ENCODE measurements around the gene ITGAD.

DNA sequence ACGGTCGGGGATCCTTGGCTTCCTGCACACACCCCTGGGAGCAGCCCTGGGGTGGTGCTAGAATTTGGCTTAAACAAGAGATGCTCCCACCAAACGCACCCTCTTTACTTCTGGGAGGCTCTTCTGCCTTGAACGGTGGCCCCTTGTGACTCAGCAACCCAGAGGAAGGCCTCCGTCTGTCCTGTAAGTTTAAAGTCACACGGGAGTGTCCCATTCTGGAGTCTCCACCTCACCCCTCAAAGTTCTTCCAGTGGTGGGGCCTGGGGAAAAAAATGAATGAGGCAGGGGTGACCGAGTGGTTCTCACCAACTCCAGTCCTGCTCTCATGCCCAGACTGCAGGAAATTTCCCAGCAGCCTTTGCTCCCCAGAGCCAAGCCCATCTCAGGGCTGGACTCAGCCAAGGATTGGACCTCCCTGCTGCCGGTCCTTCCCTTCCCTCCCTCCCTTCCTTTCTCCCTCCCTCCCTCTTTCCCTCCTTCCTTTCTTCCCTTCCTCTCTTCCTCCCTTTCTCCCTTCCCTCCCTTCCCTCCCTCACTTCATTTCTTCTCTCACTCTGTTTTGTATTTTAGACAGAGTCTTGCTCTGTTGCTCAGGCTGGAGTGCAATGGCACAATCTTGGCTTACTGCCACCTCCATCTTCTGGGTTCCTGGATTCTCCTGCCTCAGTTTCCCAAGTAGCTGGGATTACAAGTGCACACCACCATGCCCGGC lies 11.4 kb downstream of the ITGAD start:
- TF ChIP-seq CTCF (IDR thresholded peaks at IDR 0.05; ENCODE audit: low read length), result no peak
- TF ChIP-seq EZH2 (IDR thresholded peaks at IDR 0.05; ENCODE audit: borderline replicate concordance, low read length), result no peak

Data from OCI-LY1 (cell line).